GM12892 (cell line): ENCODE results near the gene PRR5.

Experiments used
- POLR2AphosphoS5 ChIP-seq: IDR thresholded peaks from 2 replicates; pipeline ENCODE4 v1.6.1; 2011; ENCODE audit warnings: low read depth, low read length, control low read depth
- TAF1 ChIP-seq: IDR thresholded peaks from 2 replicates; pipeline ENCODE4 v1.6.1; 2011; ENCODE audit warnings: low read depth, mild to moderate bottlenecking, control low read depth, low read length, borderline replicate concordance

DNA sequence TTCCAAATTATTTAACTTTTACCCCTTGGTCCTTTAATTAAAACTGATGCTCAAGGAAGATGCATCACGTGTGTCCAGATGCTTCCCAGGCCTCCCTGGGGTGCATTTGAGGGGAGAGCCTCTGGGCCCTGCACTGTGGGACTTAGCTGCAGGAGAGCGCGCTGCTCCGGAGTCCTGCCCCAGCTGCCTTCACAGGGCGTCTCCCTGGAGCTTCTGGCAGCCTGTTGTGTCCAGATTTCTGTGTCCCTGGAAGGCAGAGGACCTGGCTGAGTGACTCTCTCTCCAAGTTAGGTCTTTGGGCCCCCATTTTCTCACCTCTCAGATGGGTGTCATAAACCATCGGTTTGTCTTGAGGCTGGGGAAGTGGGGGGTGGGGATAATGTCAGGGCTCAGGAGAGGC, 53.4 kb downstream of the PRR5 start:
- TF ChIP-seq POLR2AphosphoS5 (no peak), TAF1 (no peak)
